ENCODE measurements around the gene FBLIM1. TPM values are rescaled to one million over a fixed set of nuclear protein-coding genes. Genes with fewer than 3 reads are reported as not detected.

FBLIM1 gene
- total and polyA plus RNA-seq, 3 donors from 2014 or later, result 23.3 to 52.5 (median 32.8) TPM

DNA sequence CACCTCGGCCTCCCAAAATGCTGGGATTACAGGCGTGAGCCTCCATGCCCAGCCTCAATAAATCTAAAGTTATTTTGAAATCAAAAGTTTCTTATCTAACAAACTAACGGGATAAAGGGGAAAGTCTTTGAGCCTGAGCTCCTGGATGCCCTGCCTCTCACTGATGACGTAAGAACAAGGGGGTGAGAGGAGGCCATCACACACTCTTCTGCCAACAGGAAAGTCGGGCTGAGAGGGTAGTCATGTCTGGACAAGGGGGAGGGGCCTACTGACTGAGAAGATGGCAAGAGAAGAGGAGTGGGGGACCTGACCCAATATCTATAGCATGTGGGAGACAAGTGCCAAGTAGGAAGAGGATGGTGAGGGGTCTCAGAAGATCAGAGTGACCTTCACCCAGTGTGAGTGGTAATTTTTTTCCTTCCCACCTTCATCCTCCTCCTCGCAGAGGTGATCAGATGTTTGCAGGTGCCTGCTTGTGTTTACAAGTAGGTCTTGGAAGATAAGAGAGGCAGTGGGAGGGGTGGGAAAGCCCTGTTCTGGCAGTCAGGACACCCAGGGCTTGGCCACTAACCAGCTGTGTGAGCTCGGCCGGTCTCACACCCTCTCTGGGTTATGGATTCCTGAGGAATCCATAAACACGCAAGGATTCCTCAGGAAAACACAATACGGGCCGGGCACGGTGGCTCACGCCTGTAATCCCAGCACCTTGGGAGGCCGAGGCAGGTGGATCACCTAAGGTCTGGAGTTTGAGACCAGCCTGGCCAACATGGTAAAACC lies 39.2 kb downstream of the FBLIM1 start:
- Histone ChIP-seq H3K9me3 (no peaks in the 10 kb centered on the region), H3K27ac (no peak overlapping the region), H3K36me3 (ENCODE audit: low read depth, missing control alignments) (no peaks in the 10 kb centered on the region), H3K4me1 (peaks cover 33% of the 10 kb centered on the region), H3K4me3 (no peak overlapping the region), H3K27me3 (no peaks in the 10 kb centered on the region)
- no peak for DNase-seq
- intact Hi-C loops (cut with DNase I; ENCODE audit: low total_unique reads), result no loop called here
- TF ChIP-seq POLR2A (IDR thresholded peaks at IDR 0.05), result no peak
- TF ChIP-seq, protein P1, sequence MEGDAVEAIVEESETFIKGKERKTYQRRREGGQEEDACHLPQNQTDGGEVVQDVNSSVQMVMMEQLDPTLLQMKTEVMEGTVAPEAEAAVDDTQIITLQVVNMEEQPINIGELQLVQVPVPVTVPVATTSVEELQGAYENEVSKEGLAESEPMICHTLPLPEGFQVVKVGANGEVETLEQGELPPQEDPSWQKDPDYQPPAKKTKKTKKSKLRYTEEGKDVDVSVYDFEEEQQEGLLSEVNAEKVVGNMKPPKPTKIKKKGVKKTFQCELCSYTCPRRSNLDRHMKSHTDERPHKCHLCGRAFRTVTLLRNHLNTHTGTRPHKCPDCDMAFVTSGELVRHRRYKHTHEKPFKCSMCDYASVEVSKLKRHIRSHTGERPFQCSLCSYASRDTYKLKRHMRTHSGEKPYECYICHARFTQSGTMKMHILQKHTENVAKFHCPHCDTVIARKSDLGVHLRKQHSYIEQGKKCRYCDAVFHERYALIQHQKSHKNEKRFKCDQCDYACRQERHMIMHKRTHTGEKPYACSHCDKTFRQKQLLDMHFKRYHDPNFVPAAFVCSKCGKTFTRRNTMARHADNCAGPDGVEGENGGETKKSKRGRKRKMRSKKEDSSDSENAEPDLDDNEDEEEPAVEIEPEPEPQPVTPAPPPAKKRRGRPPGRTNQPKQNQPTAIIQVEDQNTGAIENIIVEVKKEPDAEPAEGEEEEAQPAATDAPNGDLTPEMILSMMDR (IDR thresholded peaks at IDR 0.05), result no peak
- 75 to 77% methylated on average over 14 of the region's 14 CpGs for WGBS, 2 donors

DNA sequence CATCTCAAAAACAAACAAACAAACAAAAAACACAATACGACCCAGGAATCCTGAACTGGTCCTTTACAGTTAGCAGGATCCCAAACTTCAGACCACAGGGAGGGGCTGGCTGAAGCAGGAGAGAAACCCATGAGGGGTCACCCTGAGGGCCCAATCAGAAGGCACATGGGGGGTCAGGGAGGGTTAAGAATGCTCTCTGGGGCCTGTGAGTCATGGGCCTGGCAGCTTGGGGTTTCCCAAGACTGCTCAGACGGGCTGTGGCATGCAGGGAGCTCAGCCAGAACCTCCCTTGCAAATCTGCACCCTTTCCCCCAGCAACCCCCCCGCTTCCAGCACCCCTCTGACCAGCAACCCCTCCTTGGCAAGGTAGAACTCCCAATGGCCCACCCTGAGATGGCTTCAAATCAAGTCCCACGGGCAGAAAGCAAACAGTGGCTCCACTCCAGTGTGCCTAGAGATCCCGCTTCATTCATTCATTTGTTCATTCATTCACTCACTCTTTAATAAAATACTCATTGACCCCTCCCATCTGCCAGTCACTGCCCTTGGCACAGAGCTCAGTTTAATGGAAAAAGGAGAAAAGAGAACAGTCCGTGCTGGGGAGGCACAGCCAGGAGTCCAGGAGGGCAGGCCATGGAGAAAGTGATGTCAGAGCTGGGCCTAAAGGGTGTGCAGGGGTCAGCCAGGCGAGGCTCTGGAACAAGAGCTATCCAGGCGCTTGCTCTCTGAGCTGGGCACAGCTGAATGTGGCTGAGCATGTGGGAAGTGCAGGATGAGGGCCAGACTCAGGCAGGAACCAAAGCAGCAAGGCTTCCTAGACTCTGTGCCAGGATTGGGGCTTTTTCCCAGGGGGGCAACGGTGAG lies 40.6 kb downstream of the FBLIM1 start:
- H3K27me3 ChIP-seq, result no peaks in the 10 kb centered on the region
- peaks cover 29% of the 10 kb centered on the region for H3K4me1 ChIP-seq
- H3K9me3 ChIP-seq, result no peaks in the 10 kb centered on the region
- intact Hi-C loops (cut with DNase I; ENCODE audit: low total_unique reads), result no loop called here
- no peaks in the 10 kb centered on the region for H3K36me3 ChIP-seq (ENCODE audit: low read depth, missing control alignments)
- peak overlapping the region; percentile 24 to 61 for H3K27ac ChIP-seq
- DNase-seq, result peak; percentile 53
- no peak for TF ChIP-seq POLR2A (IDR thresholded peaks at IDR 0.05)
- TF ChIP-seq, protein P1 (IDR thresholded peaks at IDR 0.05), result no peak
- no peak overlapping the region for H3K4me3 ChIP-seq
- WGBS, 2 donors, result 27 to 38% methylated on average over 7 to 9 of the region's 9 CpGs

DNA sequence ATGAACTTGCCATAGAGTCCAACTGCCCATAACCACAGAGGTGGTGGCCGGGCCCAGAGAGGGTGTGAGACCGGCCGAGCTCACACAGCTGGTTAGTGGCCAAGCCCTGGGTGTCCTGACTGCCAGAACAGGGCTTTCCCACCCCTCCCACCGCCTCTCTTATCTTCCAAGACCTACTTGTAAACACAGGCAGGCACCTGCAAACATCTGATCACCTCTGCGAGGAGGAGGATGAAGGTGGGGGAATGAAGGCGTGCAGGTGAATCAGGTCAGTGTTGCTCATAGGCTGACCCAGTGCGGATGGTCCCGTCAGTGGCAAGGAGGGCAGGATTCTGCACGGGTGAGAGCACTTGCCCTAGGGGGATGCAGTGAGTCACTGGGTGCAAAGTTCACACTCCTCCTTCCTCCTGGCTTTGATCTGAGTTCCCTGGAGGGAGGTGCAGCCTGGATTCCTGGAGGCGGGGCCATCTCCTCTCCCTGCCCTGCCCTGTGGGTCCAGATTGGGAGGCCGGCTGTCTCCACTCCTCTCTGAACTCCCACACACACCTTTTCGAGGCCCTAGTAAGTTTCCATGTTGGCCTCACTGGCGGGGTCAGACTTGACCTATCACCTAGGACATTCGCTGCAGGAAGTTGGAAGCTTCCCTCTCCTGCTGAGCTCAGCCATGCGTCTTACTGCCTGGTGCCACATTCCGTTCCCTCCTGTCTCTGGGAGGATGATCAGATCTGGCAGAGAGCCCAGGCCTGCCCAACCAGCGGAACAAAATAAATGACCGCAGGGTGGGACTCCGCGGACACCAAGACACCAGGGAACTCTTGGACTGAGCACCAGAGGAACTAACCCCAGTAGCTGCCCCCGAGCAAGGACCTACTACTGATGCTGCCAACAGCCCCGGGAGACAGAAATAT lies 41.6 kb downstream of the FBLIM1 start:
- Histone ChIP-seq H3K27me3 (no peaks in the 10 kb centered on the region), H3K27ac (peak overlapping the region in 1 of 2 donors; percentile 61), H3K4me3 (no peak overlapping the region), H3K9me3 (no peaks in the 10 kb centered on the region), H3K4me1 (peaks cover 29% of the 10 kb centered on the region), H3K36me3 (ENCODE audit: low read depth, missing control alignments) (no peaks in the 10 kb centered on the region)
- intact Hi-C loops (cut with DNase I; ENCODE audit: low total_unique reads), result no loop called here
- TF ChIP-seq POLR2A (IDR thresholded peaks at IDR 0.05), result no peak
- TF ChIP-seq, protein P1 (IDR thresholded peaks at IDR 0.05), result no peak
- peak; percentile 84 for DNase-seq
- 46 to 55% methylated on average over 18 to 22 of the region's 22 CpGs for WGBS, 2 donors

DNA sequence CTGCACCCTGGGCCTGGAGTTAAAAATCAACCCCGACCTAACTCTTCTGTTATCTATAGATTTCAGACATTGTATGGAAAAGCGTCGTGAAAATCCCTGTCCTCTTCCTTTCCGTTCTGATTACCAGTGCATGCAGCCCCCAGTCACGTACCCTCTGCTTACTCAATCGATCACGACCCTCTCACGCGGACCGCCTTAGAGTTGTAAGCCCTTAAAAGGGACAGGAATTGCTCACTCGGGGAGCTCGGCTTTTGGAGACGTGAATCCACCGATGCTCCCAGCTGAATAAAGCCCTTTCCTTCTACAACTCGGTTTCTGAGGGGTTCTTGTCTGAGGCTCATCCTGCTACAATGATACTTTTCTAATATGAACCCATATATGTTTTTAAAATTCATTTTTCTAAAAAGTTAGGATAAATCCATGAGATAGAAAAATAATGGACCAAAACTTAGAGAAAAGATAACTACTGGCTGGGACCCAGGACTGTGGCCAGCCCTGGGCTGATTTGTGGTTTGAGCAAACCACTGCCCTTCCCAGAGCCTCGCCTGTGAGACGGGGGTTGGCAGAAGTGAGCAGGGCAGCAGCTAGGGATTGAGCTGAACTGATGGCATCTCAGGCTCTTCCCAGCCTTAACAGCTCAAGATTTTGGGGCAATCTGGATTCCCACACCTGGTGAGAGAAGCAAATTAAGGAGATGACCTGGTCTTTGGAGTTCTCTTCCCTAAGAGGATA lies 43.8 kb downstream of the FBLIM1 start:
- Histone ChIP-seq H3K4me3 (no peak overlapping the region), H3K27me3 (no peaks in the 10 kb centered on the region), H3K9me3 (no peaks in the 10 kb centered on the region), H3K4me1 (peaks cover 23% of the 10 kb centered on the region), H3K27ac (no peak overlapping the region), H3K36me3 (ENCODE audit: low read depth, missing control alignments) (no peaks in the 10 kb centered on the region)
- no peak for DNase-seq
- TF ChIP-seq, protein P1 (IDR thresholded peaks at IDR 0.05), result no peak
- no peak for TF ChIP-seq POLR2A (IDR thresholded peaks at IDR 0.05)
- WGBS, 2 donors, result 83 to 93% methylated on average over 17 of the region's 17 CpGs
- intact Hi-C loops (cut with DNase I; ENCODE audit: low total_unique reads), result no loop called here

Measured in testis (tissue), 3 donors.